GM10847 (cell line): ENCODE measurements around the gene TTLL13.

Experiments
- POLR2A ChIP-seq: IDR thresholded peaks from 2 replicates; pipeline ENCODE4 v1.6.1; 2011; ENCODE audit not compliant: insufficient read length; ENCODE audit errors: extremely low read depth

The TTLL13 gene

DNA sequence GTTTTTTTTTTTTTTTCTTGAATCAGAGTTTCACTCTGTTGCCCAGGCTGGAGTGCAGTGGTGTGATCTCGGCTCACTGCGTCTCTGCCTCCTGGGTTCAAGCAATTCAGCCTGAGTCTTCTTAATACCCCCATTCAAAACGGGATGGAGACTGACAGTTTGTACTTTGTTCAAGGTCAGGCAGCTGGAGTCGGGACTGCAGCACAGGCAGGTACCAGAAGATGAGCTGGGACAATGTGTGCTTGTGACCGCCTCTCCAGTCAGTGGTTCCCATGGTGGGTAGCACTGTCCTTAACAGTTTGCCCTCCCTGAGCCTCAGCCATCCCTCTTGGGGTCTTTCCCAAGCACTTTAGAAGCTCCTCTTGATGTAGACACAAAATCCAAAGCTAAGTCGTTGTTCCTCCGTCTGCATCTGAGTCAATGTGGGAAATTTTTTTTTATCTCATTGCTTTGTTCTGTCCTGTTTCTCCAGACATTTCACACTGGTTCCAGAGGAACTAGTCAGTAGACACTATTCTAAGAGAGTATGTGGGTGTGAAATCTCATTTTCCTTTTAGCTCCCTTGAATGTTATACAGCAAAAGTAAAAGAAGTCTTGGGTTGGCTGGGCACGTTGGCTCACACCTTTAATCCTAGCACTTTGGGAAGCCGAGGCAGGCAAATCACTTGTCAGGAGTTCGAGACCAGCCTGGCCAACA is 5.3 kb upstream of the TTLL13 start:
- TF ChIP-seq POLR2A: no peak

DNA sequence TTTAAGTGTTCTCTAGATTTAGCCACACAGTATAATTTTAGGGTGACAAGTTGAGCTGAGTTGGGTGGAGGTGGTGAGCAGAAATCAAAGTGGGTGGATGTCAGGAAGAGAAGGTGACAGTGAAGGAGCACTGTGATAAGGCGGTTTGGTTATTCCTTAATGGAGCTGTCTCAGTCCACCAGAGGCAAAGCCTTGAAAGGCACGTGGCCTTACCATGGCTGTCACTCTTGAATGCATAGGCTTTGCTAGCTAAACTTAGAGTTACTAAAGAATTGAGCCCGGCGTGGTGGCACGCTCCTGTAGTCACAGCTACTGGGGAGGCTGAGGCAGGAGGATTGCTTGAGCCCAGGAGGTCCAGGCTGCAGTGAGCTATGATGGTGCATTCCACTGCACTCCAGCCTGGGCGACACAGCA is 560 bp upstream of the TTLL13 start:
- TF ChIP-seq POLR2A: no peak

DNA sequence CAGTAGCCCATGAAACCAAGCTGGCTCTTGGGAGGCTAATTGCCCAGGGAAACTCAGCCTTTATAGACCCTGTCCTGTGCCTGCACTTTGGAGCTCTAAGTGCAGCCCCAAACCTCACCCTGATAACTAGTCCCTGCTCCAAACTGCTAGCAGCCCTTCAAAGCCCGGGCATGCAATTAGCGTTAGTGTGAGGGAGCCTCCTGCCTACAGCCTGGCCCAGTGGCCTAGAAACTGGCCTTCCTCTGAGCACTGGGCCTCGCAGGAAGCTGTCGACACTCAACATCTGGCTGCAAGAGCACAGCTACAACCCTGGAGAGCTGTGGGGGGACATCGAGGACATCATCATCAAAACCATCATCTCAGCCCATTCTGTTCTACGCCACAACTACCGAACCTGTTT is 8.4 kb downstream of the TTLL13 start:
- TF ChIP-seq POLR2A: no peak

DNA sequence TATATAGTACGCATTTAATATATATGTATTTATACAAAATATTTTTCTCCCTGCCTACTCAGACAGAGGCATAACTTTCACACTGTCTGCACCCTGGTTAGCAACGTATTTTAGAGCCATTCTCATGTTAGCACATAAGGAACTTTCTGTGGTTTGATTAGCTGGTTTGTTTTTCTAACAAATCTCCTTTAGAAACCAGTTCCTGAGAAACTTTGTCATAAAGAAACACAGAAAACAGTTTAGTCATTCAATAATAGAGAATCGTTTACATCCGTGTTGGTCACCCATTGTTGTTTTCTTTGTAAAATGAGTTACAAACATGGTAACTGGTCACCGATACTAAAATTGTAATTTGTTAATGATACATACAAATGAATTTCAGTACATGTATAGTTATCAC is 10.2 kb downstream of the TTLL13 start:
- TF ChIP-seq POLR2A: no peak

DNA sequence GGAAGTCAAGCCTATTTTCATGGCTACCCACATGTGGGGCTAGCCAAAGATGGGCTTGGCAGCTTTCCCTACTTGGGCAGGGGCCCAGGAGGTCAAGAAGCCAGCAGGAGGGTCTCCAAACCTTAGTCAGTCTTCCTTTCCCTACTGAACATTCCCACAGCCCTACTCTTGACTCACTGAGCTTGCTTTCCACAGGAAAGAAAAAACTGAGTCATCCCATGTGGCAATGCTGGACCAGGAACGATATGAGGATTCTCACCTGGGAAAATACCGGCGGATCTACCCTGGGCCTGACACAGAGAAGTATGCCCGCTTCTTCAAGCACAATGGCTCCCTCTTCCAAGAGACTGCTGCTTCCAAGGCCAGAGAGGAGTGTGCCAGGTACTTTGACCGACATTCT is 12.5 kb downstream of the TTLL13 start:
- TF ChIP-seq POLR2A: no peak

DNA sequence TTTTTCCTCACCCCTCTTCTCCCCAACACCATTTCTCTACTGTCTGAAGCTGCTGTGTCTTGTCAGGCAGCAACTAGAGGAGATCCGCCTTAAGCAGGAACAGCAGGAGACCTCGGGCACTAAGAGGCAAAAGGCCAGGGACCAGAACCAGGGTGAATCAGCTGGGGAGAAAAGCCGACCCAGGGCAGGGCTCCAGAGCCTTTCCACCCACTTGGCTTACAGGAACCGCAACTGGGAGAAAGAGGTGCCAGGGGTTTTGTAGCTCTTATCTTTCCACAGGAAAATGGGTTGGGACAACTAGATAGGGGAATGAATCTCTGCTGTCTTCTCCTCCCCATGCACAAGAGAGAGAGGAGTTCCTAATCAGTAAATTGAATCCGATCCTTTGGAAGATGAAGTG is 13.1 kb downstream of the TTLL13 start:
- no peak for TF ChIP-seq POLR2A

DNA sequence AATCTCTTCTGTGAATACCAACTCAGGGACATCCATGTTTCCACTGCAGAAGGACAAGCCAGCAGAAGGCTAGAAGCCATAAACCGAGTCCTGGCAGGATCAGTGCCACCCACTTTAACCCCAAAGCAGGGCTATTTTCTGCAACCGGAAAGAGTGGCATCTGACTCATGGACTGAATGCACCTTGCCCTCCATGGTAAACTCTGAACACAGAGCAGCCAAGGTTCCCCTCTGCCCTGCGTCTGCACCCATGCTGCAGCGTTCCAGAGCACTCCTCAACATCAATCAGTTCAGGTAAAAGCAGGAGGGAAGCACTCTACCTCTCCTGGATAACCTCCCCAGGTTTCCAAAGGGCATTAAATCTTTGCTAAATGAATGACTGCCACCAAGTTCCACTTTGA is 15.3 kb downstream of the TTLL13 start:
- TF ChIP-seq POLR2A: no peak

DNA sequence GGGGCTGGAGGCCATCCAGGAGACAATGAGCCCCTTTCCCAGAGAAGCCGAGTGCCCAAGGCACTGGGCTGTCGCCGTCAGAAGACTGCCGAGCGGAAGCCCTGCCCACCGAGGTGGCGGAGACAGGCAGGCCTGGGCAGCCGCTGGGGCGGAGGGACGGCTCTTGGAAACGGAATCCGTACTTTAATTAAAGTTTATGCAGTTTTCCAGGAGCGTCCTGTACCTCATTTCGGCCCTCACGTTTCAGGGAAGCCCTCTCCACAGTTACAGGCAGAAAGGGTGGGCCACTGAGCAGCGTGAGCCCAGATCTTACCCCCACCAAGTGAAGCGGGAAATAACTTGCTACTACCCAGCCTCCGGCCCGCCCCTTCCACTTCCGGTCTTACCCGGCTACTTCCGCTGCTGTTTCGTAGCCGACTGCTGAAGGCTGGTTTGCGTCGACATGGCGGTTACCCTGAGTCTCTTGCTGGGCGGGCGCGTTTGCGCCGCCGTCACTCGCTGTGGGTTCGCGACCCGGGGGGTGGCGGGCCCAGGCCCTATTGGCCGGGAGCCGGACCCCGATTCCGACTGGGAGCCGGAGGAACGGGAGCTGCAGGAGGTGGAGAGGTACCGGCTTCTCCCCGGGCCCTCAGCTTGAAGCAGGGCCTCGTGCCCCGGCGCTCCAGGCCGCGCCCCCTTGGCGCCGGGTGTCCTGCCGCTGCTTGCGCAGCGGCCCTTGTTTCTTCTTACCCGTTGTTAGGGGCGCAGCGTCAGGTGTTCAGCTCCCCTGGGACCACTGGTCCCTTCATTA is 16.1 kb downstream of the TTLL13 start, which contains the start of gene NGRN:
NGRN (plus strand) TSS at position 402 of the 790 bp plus-strand sequence; CDS start at position 443, 41 bp downstream.
- peak; percentile 91 for TF ChIP-seq POLR2A

DNA sequence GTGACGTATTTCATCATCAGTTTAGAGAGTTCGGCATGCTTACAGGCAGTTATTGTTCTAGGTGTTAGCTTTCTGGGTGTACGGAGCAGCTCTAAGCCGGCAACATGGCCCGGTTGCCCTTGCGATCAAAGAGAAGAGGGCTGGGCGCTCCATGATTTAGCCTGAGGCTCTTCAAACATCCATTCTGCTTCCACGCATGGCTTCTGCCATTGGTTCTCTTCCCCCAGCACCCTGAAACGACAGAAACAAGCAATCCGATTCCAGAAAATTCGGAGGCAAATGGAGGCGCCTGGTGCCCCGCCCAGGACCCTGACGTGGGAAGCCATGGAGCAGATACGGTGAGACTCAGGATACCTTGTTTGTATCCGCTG is 16.7 kb downstream of the TTLL13 start:
- no peak for TF ChIP-seq POLR2A

DNA sequence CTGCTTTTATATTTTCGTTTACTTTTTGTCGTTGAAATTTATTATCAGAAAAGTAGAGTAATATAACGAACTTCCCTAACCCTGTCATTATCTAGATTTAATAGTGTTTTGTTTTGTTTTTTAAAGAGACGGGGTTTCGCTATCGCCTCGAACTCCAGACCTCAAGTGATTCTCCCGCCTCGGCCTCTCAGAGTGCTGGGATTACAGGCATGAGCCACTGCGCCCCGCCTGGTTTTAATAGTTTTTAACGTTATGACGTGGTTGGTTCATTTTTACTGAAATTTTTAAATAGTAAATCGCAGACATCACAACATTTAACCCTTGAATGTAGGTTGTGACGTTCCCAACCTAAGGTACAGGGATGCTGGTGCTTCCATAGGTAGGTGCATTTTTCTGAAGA is 17.1 kb downstream of the TTLL13 start:
- TF ChIP-seq POLR2A: no peak

DNA sequence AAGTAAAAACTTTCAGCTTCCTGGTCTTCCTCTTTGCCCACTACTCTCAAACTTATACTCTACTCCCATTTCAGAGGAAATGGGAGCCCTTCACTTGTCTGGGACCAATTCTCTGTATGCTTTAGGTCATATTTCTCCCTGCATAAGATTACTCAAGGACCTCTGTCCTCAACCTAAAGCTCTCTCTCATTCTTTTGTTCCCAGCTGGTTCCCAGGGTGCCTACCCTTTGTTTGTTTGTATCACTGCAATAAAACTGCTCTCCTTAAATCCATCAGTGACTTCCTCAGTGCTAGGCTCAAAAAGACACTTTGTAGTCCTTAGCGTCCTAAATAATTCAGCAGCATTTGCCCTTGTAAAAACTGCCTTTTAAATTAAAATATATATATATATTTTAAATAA is 19.1 kb downstream of the TTLL13 start:
- TF ChIP-seq POLR2A: no peak

DNA sequence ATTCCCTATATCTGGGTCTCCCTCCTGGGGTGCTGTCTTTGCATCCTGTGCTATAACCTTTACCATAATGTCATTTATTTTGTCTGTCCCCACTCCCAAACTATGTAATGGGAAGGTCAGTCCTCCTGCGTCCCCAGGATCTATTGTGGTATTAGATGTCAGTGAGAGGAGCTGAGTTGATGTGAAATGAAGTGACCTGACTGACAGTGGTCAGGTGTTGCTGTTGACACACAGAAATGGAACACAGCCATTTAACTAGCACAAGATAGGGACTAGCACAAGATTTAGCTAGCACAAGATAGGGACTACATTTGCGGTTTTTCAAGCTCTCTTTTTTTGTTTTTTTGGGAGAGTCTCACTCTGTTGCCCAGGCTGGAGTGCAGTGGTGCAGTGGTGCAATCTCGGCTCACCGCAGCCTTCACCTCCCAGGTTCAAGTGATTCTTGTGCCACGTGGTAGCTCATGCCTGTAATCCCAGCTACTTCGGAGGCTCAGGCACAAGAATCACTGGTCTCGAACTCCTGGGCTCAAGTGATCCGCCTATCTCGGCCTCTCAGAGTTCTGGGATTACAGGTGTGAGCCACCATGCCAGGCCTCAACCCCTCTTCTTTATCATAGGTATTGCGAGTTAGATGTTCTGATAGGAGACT is 21.3 kb downstream of the TTLL13 start:
- TF ChIP-seq POLR2A: no peak

DNA sequence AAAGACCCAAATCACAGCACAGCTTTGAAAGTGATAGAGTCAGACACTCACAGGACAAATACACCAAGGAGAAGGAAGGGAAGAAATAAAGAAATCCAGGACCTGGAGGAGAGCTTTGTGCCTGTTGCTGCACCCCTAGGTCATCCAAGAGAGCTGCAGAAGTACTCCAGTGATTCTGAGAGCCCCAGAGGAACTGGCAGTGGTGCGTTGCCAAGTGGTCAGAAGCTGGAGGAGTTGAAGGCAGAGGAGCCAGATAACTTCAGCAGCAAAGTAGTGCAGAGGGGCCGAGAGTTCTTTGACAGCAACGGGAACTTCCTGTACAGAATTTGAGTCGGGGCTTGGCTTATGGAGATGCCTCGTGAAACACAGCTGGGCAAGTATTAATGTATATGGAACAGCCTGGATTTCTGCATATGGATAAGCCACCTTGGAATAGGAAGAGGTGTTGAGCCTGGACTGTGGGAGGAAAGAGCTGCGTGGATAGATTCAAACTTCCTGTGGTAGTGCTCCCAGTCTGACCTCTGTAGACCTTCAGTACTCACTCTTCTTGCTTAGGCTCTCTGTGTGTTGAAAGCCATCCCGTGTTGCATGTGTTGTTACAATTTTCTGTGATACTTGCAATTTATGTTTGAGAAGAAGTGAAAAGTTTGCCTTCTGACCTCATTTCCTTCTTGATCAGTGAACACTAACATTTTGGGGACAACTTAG is 22.3 kb downstream of the TTLL13 start:
- TF ChIP-seq POLR2A: no peak

DNA sequence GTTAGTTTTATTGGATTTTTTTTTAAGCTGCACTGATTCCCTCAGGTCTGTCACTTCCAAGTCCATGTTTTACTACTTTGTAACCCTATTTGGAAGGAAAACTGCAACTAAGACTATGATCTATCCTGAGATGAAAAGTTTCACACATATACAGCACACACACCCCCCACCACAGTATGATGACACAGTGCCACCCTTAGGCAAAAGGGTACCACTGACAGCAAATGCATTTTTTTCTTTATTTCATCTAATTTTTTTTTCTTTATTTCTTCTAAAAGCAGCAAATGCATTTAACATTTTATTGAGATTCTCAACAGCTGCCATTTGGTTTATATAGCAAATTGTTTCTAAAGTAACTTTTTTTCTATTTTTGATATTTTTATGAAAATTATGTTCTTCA is 37.3 kb downstream of the TTLL13 start:
- TF ChIP-seq POLR2A: no peak

DNA sequence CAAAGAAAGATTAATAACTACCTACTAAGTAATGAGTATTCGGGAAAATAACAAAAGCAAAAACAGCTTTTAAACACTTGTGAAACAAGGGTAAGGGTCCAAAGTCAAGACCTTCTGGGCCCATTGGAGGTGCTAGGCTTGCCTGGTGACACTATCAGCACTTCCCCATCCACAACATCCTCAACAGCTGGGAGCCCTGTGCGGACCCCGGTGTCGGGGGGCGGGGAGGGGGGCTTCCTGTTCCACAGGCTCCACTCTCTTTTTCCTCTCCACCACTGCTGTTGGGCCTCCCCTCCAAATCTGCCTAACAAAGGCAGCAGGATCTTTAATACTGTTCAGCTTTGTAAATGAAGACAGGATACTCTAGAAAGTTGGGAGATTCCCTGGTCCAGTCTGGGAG is 37.7 kb downstream of the TTLL13 start:
- no peak for TF ChIP-seq POLR2A
